ENCODE results near the gene MARS1. TPM values are rescaled to one million over a fixed set of nuclear protein-coding genes. Genes with fewer than 3 reads are reported as not detected.

Gene MARS1
- total and polyA plus RNA-seq, 8 donors: 92.5 to 168 (median 110) TPM

DNA sequence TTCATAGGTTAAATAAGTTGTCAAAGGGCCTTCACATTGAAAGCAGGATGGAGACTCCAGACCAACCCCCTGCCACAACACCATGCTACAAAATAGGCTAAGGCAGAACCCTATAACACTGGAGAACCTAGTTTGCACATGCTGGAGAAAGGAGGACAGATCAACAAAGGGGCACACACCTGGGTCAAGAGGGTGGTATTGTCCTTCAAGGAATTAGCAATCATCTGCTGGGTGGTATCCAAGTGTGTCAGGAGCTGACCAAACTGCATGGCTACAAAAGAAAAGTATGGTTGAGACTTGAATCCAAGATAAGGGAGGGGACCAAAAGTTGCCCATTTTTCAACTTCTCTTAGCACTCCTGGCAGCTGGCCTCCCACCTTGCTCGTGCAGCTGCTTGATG lies 44.0 kb downstream of the MARS1 start:
- Histone ChIP-seq H3K9me3 (no peaks in the 10 kb centered on the region), H3K4me1 (no peaks in the 10 kb centered on the region), H3K27ac (no peak overlapping the region), H3K27me3 (no peaks in the 10 kb centered on the region), H3K36me3 (peaks cover 0 to 90% of the 10 kb centered on the region in 2 donors), H3K4me3 (no peak overlapping the region)
- no peak for DNase-seq
- no peak for ATAC-seq
- intact Hi-C loops (cut with DNase I): no loop called here
- TF ChIP-seq, protein P1, sequence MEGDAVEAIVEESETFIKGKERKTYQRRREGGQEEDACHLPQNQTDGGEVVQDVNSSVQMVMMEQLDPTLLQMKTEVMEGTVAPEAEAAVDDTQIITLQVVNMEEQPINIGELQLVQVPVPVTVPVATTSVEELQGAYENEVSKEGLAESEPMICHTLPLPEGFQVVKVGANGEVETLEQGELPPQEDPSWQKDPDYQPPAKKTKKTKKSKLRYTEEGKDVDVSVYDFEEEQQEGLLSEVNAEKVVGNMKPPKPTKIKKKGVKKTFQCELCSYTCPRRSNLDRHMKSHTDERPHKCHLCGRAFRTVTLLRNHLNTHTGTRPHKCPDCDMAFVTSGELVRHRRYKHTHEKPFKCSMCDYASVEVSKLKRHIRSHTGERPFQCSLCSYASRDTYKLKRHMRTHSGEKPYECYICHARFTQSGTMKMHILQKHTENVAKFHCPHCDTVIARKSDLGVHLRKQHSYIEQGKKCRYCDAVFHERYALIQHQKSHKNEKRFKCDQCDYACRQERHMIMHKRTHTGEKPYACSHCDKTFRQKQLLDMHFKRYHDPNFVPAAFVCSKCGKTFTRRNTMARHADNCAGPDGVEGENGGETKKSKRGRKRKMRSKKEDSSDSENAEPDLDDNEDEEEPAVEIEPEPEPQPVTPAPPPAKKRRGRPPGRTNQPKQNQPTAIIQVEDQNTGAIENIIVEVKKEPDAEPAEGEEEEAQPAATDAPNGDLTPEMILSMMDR (IDR thresholded peaks at IDR 0.05): no peak

DNA sequence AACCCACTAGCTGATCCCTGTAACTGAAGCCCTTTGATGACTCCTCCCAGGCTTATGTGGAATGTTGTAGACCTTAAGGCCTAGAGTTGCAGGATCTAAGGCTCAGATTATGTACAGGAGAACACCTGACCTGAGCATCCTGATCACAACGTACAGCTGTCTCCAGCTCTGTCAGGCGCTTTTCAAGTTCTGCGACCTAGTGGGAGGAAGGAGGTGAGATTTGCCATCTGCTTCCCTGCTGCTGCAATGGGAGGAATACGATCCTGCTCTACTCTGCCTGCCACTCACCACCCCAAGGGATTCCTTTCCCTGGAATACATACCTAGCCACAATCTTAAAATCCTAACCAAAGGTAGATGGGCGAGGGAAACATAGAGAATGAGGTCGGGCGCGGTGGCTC lies 45.2 kb downstream of the MARS1 start:
- Histone ChIP-seq H3K4me1 (no peaks in the 10 kb centered on the region), H3K36me3 (peaks cover 0 to 86% of the 10 kb centered on the region in 2 donors), H3K9me3 (no peaks in the 10 kb centered on the region), H3K27ac (no peak overlapping the region), H3K27me3 (no peaks in the 10 kb centered on the region), H3K4me3 (no peak overlapping the region)
- DNase-seq (no peak), ATAC-seq (no peak)
- intact Hi-C loops (cut with DNase I): no loop called here
- TF ChIP-seq, protein P1 (IDR thresholded peaks at IDR 0.05): no peak

DNA sequence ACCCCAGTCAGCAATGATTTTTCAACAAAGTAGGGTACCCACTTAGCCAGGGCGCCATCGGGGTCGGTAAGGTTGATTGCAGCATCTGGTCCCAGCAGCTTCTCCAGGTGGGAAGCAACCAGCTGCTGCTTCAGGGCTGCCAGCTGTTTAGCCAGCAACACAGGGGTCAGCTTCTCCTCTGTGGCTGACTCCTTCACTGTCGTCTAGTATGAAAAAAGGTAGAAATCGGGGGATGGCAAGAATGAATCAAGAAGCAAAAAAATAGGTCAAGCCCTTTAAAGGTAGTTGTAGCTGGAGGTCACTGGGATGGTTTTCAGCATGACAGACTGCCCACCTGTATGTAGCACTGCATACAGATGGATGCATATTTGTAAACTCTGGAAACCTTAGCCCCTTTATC lies 46.4 kb downstream of the MARS1 start:
- Histone ChIP-seq H3K4me3 (no peak overlapping the region), H3K36me3 (peaks cover 0 to 86% of the 10 kb centered on the region in 2 donors), H3K9me3 (no peaks in the 10 kb centered on the region), H3K4me1 (no peaks in the 10 kb centered on the region), H3K27ac (no peak overlapping the region), H3K27me3 (no peaks in the 10 kb centered on the region)
- ATAC-seq: no peak
- DNase-seq: no peak
- intact Hi-C loops (cut with DNase I): no loop called here
- TF ChIP-seq, protein P1 (IDR thresholded peaks at IDR 0.05): no peak

DNA sequence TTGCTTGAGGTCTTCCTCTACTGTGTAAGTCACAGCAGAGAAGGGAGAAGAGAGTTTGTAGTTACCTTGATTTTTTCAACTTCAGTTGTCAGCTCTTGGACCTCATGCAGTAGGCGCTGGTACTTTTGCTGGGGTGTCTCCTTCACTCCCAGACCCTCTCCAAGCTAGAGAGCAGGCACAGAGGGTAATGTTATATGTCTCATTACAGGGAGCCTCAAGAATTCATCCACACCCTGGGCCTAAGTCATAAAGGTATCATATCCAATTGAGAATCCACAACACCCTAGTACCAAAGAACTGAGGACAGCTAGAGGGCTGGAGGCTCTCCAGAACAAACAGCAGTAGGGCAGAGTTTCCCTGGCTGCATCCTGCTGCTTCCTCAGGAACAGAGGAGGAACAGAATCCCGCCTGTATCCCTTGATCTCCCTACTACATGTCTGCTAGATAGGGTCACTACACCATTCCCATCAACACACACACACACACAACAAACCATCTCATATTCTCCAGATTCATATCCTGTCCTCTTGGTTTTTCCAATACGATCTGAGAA lies 47.2 kb downstream of the MARS1 start:
- no peaks in the 10 kb centered on the region for H3K27me3 ChIP-seq
- H3K4me3 ChIP-seq: no peak overlapping the region
- H3K4me1 ChIP-seq: no peaks in the 10 kb centered on the region
- no peak for ATAC-seq
- no peak for DNase-seq
- no peak overlapping the region for H3K27ac ChIP-seq
- H3K36me3 ChIP-seq: peaks cover 0 to 86% of the 10 kb centered on the region in 2 donors
- intact Hi-C loops (cut with DNase I): no loop called here
- no peaks in the 10 kb centered on the region for H3K9me3 ChIP-seq
- TF ChIP-seq, protein P1 (IDR thresholded peaks at IDR 0.05): no peak

DNA sequence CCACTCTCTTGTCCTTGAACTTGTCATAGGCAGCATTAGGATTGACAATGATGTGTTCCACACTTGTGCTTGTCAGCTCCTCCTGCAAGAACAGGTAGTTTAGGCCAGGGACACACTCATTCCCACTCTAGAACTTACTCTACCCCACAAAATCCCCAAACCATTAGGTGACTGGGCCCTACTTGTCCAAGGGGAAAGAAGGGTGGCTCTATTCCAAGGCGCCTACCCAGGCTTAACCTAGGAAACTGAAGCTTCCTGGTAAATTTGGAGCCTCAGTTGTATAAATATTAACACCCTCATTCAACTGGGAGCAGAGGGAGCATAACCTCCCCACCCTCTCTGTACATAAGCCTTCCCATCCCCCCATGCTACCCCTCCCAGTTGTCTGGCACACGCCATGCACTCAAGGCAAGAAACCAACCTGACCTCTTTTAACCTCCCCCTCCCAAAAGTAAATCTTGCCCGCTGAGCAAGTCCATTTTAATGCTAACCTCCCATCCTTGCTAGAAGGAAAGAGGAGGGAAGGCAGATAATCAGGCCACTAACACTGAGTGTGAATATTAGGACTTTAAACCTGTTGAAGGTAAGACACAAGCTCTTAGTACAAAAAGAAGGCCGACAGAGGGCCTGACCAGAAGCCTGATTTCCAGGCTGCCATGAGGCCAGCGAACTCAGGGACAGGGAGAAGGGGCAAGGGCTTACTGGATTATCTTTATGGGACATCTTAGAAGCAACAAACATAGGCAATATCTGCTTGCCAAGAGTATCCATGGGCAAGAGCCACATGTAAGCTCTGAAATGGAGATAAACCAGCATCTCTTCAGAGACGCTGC lies 48.1 kb downstream of the MARS1 start:
- ATAC-seq (peak; percentile 44), DNase-seq (no peak)
- Histone ChIP-seq H3K36me3 (peaks cover 0 to 84% of the 10 kb centered on the region in 2 donors), H3K4me3 (no peak overlapping the region), H3K27ac (no peak overlapping the region), H3K4me1 (peaks cover 0 to 1% of the 10 kb centered on the region in 2 donors), H3K27me3 (no peaks in the 10 kb centered on the region), H3K9me3 (no peaks in the 10 kb centered on the region)
- TF ChIP-seq, protein P1 (IDR thresholded peaks at IDR 0.05): no peak
- intact Hi-C loops (cut with DNase I): no loop called here

Measured in left lung (tissue), 10 donors.